ENCODE measurements around the gene SLC7A10.
"Not testable (repeated sequence)": the region's sequence is repeated elsewhere in the genome, so short reads cannot be mapped to it uniquely, and the experiment has no call there.

Gene SLC7A10

DNA sequence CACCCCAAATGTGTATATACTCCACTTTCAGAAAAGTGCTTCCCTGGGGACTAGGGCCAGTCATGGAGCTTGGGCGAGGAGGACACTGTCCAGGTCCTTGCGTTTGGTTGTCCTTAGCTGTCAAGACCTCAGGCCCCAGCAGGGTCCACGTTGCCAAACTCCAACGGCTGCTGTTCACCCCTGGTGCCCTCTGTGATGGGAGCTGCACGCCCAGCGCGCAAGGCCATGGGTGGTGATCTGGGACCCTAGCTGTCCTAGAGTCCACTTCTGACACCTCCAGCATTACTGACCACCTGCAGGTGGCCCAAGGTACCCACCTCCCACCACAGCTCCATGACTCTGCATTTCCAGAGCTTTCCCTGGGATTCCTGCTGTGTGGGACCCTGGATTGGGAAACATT is 27.5 kb downstream of the SLC7A10 start:
- no peak for DNase-seq

DNA sequence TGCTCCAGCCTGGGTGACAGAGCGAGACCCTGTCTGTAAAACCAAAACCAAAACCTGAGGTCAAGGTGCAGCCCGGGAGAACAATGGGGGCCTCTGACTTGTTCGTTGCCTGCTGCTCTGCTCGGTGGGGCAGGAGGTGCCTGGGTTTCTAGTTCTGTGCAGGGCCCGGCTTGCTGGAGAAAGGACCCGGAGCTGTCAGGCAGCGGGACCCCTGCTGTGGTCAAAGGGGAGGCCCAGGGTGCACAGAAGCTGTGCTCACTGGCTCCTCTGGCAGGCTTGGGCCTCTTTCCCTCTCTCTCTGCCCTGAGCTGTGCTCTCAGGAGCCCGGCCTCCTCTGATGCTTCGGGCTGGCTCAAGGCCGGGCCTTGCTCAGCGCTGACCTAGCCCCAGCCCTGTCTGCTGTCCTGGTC is 28.1 kb downstream of the SLC7A10 start:
- no peak for DNase-seq

DNA sequence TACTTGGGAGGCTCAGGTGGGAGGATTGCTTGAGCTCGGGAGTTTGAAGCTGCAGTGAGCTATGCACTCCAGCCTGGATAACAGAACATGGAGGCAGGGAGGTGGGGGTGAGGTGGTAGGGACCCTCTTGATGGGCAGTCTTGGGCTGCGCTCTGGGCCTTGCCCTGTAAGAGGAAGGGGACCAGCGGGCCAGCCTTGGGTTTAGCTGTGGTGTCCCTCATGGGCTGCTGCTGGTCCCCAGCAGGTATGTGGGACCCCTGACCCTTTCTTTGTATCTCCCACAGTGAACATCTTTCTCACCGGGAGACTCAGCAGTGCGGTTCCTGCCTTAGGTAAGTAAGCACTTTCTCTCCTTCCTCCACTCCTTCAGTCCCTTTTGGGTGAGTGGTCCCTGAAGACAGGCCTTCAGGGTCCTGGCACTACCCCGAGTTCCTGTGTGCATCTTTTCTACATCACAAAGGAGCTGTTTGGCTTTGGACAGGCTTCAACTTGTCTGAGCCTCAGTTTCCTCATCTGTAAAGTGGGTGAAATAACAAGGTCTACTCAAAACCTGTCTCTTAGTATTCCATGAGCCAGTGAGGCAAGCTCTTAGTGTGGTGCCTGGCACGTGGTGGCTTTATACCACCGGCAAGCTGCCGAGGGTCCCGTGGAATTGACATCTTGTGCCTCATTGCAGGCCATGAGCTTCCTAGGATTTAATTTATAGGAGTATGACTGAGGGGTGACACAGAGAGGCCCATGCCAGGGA is 29.0 kb downstream of the SLC7A10 start:
- DNase-seq, result no peak

DNA sequence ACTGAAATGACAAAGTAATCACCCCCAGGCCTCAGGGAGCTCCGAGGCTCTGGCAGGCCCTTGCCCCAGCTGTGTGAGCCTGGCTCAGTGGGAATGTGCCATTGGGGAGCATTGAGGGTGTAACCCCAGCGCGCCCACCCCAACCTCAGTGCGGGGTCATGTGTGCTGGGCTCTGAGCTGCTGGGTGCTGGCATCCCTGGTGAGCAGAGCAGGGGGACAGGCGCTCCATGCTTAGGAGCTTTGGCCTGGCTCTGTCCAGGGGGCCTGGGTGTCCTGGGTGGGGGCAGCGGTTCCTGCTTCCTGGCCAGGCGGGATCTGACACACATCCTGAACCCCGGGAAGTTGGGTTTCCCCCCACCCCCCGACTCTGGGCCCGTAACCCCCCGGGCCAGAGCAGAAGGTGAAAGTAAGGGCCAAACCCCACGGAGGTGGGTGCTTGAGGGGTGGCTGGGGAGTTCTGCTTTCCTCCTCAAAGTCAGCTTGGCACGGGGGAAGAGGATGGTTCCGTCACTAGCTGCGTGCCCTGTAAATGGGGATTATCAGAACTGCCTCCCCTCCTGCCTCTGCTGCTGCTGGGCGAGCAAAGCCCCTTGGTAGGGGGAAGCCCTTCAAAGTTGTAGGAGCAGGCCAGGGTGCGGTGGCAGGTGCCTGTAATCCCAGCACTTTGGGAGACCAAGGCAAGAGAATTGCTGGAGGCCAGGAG is 29.9 kb downstream of the SLC7A10 start:
- no peak for DNase-seq

DNA sequence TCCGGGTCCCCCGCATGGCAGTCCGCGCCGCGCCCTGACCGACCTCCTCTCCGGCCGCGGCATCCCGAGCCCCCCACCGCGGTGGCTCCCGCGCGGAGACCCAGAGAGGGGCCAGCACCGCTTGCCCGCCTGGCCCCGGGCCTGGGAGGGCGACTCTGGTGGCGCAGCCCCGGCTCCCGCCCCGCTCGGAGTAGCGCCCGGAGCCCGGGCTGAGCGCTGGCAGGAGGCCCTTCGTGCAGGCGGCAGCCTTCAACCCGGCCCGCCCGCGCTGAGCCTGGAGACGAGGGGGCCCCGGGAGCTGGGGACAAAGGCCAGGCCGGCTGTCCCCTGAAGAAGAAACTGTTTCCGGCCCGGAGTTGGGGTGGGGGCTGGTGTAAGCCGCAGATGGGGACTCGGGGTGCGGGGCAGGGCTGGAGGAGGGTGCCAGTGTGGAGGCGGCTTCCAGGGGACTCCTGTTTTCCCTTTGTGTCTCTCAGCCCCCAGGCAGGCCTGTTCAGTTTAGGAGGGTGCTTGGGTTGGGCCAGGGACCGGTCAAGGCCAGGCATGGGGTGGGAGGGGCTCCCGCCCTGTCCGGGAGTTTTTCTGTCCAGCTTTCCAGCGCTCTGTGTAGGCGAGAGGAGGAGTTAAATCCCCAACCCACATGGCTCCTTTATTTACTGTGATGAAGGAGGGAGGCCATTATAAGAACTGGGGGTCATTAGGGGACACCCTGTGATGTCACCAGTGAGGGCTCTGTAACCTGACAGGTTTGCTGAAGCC is 30.6 kb downstream of the SLC7A10 start:
- no peak for DNase-seq

DNA sequence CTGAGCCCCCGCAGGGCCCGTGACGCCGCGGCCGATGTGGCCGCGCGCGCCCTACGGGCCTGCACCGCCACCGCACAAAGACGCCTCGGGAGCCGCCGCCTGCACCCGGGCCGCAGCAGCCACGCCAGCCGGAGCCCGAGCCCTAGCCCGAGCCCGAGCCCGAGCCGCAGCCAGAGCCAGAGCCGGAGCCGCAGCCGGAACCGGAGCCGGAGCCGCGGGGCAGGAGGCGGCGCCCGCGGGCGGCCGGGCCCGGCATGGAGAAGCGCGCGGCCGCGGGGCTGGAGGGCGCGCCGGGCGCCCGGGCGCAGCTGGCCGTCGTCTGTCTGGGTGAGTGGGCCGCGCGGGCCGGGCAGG is 31.1 kb downstream of the SLC7A10 start:
- no peak for DNase-seq

DNA sequence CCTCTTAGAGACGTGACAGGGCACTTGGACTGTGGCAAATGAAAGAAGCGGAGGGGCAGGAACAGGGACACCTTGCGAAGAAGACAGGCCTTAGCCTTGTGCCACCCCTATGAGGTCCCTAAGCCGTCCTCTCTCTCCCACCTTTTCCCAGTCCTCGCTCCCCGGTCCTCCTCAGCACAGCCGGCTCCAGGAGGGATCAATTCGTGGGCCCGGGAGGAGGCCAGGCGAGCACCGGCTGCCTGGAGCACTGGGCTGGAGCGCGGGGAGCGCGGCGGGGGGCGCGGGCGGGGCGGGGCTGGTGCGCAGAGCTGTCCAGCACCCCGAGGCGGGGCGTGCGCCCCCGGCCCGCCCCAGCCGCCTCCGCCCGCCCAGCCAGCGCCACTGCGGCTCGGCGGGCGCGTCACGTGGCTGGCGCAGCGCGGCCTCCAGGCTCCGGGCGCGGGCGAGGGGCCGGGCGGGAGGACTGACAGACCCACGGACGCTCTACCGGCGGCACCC is 31.7 kb downstream of the SLC7A10 start, which contains the start of gene LRP3:
LRP3 (plus strand) TSS at position 466 of the 498 bp plus-strand sequence. CDS start 456 bp downstream, outside the sequence.
- DNase-seq, result no peak

DNA sequence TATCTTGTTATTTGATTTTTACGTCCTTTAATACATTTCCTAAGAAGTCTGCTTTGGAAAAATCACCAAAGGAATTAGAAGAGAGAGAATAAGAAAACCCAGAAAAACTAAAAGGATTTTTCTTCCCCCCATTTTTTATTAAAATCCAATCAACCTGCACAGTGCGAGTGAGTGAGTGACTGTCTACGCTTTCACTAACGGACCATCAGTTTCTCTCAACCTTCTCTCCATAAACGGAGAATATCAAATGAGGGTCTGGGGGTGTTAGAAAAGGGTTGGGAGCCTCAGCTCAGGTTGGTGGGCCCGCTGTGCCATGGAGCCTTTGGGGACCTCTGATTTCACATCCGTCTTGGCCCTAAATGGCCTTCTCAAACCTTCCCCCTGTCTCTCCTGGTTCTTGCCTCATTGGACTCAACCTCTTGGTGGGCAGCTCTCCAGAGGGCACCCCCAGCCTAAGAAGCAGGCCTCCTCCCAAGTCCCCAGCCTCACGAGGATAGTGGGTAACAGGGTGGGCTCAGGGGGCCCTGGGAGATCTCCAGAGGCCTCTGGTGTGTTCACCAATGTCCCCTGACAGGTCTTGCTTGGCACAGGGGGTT is 32.3 kb downstream of the SLC7A10 start:
- no peak for DNase-seq

DNA sequence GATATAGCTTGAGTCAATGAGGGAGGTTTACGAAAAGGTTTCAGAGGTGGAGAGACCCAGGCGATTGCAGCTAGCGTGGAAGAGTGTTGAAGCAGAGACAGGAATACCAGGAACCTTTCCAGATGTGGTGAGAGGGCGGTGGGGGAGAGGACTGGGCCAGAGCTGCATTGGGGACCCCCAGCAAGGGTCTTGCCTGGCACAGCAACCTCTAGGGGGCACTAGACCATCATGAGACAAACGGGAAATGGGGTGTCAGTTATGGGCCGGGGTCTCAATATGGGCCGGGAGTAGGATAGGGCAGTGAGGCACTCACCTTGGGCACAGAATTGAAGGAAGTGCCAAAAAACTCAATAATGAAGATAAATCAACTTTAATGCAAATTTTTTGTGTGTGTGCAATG is 33.6 kb downstream of the SLC7A10 start:
- no peak for DNase-seq

DNA sequence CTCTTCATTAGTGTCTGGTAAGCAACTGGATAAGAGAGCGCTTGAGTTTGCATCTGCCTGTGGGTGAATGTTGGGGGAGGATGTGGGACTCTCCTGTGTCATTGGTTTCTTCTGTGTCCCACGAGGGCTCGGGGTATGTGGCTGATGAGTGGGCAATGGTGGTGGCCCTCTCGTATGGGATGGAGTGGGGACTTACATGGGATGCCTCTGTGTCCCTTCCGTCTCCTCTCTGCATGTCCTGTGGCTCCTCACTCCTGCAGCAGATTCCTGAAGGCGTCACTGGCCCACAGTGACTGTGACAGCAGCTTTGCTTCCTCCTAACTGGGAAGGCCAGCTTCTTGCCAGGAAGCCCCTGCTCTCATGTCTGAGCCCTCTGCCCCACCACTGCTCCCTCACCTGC is 34.1 kb downstream of the SLC7A10 start:
- no peak for DNase-seq

DNA sequence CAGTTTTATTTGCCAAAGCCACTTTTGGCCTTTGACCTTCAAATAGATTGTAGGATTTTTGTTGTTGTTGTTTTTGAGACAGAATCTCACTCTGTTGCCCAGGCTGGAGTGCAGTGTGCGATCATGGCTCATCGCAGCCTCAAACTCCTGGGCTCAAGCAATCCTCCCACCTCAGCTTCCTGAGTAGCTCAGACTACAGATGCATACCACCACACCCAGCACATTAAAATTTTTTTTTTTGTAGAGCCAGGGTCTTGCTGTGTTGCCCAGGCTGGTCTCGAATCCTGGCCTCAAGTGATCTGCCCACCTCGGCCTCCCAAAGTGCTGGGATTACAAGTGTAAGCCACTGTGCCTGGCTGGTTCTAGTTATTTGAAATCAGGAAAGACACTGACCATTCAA is 34.6 kb downstream of the SLC7A10 start:
- DNase-seq, result not testable (repeated sequence)

DNA sequence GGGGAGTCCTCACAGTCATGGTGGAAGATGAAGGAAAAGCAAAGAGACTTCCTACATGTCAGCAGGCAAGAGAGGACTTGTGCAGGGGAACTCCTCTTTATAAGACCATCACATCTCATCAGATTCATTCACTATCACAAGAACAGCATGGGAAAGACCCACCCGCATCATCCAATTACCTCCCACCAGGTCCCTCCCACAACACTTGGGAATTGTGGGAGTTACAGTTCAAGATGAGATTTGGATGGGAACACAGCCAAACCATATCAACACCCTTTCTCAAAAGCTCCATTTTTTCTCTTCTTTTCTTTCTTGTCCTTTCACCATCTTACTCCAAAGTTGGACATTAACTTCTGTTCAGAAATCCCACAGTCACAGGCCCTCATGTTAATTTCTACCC is 36.2 kb downstream of the SLC7A10 start:
- no peak for DNase-seq

DNA sequence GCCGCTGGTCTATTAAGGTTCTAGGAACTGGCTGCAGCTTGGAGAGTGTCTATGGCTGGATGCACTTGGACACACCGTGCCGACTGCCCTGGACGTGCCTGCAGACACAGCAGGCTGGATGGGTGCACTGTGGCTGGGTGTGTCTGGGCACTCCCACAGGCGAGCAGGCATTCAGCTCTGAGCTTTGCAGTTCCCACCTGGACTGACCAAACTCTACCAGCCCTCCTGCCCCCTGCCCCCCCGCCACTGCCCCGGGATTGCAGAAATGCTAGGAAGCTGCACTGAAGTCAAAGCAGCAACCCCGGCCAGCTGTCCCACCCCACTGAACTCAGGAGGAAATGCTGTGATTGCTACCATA is 38.5 kb downstream of the SLC7A10 start:
- no peak for DNase-seq

DNA sequence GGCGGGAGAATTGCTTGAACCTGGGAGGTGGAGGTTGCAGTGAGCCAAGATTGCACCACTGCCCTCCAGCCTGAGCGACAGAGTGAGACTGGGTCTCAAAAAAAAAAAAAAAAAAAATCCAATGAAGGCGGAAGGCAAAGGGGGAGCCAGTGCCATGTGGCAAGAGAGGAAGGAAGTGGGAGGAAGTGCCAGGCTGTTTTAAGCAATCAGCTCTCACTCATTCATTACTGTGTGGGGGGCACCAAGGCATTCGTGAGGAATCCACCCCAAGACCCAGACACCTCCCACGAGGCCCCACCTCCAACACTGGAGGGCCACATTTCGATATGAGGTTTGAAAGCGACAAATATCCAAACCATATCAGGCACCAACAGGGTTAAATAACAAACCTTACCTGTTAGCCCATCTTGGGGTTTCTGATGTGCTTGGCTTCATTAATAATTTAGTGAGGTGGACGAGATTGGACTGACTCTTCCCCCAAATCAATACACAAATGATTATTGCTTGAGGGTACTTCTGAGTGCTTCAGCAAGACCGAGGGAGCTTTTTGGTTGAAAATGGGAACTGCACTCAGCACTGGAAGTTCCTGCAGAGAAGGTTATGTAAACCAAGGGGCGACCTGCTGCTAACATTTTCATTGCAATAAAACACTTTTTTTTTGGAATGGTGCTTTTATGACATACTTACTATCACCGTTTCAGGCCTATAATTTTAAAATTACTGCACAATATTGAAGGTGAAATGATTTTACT is 39.0 kb downstream of the SLC7A10 start:
- DNase-seq, result no peak

DNA sequence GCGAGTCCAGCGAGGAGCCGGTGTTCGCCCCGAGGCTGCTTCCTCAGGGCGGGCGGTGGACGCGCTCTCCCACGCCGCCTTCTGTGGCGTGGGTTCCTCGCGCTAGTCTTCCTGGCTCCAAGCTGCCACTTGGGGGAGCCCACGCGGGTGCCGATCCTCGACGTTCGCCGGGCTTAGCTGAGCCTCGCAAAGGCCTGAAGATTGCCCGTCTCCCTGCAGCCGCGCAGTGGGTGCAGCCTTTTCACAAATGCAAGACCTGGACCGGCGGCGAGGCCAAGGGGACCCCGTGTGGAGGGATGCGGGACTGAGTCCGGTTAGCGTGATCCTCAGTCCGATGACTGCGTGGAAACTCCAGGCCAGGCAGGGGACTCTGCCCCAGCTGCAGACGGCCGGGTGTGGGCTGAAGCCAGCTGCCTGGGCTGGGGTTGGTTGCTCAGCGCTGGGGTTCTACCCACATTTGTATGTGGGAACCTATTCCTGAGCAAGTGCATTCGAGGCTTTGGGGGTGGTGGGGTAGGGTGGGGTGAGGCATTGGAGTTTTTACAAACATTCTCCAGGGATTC is 48.2 kb downstream of the SLC7A10 start:
- no peak for DNase-seq

DNA sequence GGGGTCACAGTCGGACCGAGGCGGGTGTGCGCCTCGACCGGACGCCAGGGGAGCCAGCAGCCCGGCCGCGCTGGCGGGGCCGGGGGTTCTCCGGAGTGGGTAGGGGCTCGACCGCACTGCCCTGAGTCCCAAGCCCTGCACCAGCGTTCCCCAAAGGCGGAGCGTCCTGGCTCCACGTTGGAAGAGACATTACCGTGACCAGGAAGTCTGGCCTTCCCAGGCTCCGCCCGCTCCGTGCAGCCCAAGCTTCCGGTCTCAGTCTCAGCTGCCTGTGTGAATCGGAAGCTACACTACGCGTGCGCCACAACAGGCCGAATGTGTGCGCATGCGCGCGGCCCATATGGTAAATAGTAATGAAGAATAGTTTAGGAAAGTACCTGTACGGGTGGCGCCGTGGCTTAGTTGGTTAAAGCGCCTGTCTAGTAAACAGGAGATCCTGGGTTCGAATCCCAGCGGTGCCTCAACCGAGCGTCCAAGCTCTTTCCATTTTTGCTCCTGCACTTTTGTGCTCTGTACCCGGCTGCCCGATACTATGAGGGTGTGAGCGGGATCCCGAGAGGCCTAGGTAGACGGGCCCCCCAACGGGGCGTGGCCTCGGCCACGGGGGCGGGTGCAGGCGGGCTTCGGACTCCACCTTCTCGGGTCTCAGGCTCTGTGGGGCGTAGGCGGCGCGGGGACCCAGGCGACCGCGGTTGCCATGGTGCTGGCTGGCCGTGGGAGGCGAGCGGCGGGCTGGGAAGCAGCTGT is 48.8 kb downstream of the SLC7A10 start:
- peak; percentile 93 for DNase-seq

DNA sequence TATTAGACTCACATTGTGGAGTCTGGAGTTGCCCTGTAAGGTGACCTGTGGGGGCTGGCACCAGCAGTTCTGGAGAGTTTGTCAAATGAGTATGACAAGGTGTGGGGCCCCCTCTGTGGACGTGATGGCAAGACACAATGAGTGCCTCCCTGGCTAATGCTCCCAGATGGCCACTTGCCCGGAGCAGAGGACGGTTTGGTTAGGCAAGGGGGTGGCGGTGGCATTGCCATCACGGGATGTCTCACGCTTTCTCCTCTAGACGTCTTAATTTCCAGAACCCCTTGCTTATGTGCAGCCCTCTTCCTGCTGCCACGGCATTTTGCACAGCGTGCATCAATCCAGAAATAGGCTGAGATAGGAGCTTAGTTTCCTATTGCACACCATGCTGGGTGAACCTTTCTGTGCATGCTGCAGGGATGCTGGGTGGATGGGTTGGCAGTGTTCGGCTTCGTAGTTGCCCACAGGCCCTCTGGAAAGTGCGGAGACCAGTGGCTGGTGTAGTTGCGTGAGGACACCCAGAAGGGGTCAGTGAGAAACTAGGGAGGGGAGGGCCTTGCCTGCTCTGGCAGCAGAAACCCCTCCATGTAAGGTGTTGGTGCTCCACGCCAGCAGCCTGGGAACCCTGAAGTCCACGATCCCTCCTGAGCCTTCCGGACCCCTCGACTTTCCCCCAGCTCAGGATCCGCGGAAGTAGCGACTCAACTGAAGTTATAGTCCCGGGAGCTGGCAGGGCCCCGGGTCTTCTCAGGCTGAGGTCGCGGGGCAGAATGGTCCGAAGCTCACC is 49.6 kb downstream of the SLC7A10 start:
- DNase-seq, result no peak

DNA sequence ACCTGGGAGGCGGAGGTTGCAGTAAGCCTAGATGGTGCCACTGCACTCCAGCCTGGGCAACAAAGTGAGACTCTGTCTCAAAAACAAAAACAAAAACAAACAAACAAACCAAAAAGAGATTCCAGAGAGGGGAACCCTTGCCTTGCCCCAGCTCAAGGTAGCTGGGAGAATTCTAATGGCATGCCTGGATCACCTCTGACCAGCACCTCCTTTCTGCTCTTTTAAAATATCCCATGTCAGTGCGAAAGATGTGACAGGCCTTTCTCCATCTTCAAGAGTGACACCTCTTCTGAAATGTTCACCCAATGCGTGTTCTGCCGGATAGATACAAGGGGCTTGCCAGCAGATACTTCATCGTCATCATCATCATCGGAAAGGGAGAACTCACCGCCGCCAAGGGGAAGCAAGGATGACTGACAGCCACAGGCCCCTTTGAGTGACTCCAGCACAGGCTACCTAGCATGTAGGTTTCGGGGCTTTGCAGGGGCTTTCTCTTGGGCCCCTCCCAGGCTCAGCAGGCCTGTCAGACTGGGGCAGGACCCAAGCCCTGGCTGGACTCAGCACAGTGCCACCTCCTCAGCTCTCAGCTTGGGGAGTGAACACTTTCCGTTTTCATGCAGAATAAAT is 50.4 kb downstream of the SLC7A10 start:
- no peak for DNase-seq

DNA sequence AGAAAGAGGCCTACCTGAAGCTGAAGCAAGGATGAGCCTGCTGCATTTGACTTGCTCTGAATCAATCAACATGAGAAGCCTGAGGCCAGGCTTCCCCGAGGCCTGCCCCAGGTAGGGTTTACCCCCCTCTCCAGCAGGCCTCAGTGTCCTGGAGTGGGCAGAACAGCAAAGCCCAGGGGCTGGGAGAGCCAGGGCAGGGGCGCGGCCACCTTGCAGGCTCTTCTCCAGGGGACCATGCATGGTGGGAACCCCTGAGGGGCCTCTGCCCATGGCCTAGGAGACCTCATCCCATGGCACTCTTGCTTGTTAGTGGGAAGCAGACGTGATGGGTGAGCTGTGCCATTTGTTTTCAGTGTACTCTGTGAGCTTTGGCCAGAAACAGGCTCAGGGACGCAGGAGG is 51.5 kb downstream of the SLC7A10 start:
- DNase-seq, result no peak

DNA sequence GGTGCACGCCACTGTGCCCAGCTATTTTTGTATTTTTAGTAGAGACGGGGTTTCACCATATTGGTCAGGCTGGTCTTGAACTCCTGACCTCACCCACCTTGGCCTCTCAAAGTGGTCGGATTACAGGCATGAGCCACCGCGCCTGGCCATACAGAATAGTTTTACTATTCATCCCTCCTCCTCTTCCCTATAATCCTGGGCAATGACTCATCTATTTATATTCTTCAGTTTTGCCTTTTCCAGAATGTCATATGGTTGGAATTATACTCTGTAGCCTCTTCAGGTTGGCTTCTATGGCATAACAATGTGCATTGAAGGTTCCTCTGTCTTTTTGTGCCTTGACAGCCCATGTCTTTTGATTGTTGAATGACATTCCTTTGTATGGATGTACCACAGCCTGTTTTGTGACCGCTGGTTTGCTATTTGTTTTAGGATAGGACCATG is 53.7 kb downstream of the SLC7A10 start:
- DNase-seq, result no peak
